ENCODE measurements around the gene CA10. TPM values are rescaled to one million over a fixed set of nuclear protein-coding genes. Genes with fewer than 3 reads are reported as not detected.

Gene CA10
- total RNA-seq, 4 donors from 2014 or later: not detected

DNA sequence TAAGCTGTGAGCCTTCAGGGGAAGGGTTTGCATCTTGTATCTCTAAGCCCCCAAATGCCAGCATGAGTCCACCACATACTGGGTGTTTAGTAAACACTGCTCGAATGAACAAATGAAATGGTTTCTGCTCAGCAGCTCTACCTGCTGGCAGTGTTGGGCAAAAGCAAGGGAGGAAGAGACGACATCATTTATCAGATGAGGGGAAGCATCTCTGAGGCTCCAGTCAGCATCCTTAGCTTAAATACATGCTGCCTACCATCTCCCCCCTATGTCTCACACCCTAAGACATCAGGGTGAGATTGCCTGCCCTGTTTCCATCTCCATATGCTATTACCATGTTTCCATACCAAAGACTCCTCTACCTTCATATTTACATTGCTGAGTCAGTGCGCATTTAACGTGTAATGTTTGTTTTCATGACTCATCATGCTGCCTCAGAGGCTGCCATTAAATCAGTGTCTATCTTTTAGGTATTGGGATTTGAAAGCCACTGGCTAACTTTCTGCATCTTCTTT is 518.3 kb downstream of the CA10 start:
- TF ChIP-seq, protein P1, sequence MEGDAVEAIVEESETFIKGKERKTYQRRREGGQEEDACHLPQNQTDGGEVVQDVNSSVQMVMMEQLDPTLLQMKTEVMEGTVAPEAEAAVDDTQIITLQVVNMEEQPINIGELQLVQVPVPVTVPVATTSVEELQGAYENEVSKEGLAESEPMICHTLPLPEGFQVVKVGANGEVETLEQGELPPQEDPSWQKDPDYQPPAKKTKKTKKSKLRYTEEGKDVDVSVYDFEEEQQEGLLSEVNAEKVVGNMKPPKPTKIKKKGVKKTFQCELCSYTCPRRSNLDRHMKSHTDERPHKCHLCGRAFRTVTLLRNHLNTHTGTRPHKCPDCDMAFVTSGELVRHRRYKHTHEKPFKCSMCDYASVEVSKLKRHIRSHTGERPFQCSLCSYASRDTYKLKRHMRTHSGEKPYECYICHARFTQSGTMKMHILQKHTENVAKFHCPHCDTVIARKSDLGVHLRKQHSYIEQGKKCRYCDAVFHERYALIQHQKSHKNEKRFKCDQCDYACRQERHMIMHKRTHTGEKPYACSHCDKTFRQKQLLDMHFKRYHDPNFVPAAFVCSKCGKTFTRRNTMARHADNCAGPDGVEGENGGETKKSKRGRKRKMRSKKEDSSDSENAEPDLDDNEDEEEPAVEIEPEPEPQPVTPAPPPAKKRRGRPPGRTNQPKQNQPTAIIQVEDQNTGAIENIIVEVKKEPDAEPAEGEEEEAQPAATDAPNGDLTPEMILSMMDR (IDR thresholded peaks at IDR 0.05; ENCODE audit: low read depth): no peak

DNA sequence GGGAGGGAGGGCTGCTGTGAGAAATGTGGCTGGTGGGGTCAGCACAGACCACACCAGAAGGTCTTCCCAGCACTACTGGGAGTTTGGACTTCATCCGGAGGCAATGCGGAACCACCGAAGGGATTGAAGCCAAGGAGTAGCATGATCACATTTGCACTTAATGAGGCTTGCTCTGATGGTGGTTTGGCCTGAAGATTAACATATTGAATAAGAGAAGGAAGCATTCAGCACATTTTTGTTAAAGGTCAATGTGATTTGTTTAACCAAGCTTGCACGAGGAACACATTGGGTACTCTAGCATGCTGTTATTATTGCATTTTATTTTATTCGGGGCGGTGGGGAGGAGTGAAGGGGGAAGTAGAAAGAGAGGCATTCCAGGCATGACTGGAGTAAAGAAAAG is 519.5 kb downstream of the CA10 start:
- TF ChIP-seq, protein P1 (IDR thresholded peaks at IDR 0.05; ENCODE audit: low read depth): no peak

DNA sequence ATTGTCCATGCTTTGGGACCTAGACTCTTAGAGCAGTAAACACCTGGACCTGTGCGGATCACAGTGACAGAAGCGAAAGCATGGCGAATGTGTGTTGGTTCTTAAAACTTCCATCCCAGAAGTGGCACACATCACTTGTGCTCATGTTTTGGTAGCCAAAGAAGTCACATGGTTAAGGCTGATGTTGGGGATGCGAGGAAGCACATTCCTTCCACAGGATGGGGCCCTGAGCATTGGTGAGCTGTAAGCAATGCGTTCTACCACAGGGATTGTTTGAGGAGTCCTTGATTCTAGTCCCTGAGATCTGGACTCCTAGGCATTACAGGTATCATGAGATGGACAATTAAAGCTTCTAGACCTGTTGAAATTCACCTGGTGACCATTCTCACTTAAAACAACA is 522.2 kb downstream of the CA10 start:
- TF ChIP-seq, protein P1 (IDR thresholded peaks at IDR 0.05; ENCODE audit: low read depth): no peak

DNA sequence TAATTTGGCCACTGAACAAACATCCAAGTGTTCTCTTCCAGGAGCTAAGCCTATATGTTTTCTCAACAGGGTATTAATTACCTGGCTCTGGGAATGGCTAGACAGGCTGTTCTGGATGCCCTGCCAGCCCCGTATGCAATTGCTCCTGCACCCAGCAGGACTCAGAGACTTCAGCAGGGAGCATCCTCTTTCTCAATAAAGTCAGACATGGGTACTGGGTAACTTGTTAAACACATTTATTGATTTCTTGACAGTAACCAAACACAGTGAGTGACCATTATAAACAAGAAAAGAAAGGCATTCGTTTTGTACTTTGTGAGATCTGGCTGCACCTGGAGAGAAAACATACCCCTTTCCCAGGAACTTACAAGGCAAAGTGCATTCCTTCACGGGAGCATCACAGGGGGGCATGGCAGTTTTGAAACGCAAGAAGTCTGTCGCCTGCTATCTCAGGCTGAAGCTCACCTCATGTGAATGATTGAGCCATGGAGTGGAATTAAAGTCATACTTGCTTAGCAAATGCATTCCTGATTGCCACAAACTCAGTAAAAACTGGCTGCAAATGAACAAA is 528.3 kb downstream of the CA10 start:
- TF ChIP-seq, protein P1 (IDR thresholded peaks at IDR 0.05; ENCODE audit: low read depth): no peak

DNA sequence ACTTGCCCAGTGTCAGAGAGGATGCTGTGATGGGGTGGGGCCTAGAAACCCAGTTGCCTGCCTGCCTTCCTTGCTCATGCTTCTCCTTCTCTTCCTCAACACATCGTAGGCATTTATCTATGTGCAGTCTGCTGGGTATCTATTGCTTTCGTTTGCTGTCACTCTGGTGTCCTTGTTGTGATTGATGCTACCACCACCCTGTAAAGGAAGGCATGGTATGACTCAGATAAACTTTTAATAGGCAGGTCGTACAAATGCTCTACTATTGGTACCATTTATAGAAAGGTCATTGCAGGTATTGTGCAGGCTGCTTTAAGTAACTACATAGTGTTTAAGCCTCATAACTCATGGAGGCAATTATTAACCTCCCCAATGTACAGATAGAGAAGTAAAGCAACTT is 529.3 kb downstream of the CA10 start:
- TF ChIP-seq, protein P1 (IDR thresholded peaks at IDR 0.05; ENCODE audit: low read depth): no peak

DNA sequence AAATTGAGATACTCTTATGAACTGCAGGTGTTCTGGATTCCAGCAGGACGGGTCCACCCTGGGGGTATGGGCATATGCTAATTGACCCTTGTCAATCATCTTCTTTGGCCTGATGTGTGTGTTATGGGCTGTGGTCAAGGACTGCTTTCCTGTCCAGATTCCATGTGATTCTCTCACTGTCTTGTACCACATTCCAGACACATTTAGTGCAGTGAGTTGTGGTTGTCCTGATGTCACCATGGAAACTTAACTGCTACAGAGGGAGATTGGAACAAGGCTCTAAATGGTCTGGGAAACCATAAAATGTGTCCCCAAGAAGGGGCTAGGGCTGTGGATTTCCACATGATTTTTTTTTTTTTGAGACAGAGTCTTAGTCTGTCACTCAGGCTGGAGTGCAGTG is 530.7 kb downstream of the CA10 start:
- TF ChIP-seq, protein P1 (IDR thresholded peaks at IDR 0.05; ENCODE audit: low read depth): no peak

DNA sequence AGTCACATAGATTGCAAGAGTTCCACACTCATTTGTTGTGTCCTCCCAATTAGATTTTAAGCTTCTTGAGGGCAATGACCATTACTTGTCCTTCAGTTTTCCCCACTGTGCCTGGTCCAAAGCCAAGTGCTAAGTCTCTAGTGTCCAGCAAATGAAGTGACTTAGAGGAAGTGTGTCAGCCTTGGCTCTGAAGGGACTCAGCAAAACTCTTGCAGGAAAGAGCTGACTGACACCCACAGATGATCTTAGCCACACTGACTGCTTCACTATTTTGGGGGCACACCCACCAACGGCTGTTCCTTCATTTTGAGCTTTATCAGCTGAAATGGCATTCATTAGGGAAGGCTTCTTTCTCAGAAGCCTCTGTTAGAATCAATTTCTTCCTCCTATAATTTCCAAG is 540.0 kb downstream of the CA10 start:
- TF ChIP-seq, protein P1 (IDR thresholded peaks at IDR 0.05; ENCODE audit: low read depth): no peak

All from subcutaneous adipose tissue (tissue), 4 donors.